DOHH2 (cell line): ENCODE data around the gene GBX2.

Source experiments
- H3F3A ChIP-seq: fragments of 200-600 bp; sonication (generic), shearing (Covaris generic); 2 replicates; pipeline ENCODE4 v1.6.0; 2016; ENCODE audit warnings: antibody characterized with exemption, mild to moderate bottlenecking; ENCODE audit not compliant: control insufficient read depth, insufficient read depth
- H3K27ac ChIP-seq: fragments of 200-600 bp; sonication (generic); 2 replicates; pipeline ENCODE4 v1.5.1; 2014; ENCODE audit warnings: low read depth, mild to moderate bottlenecking, low read length, moderate library complexity
- H3K27me3 ChIP-seq: fragments of 200-600 bp; sonication (generic); 2 replicates; pipeline ENCODE4 v1.6.1; 2014; ENCODE audit warnings: mild to moderate bottlenecking, low read length, mixed read lengths; ENCODE audit not compliant: control insufficient read depth
- H3K36me3 ChIP-seq: fragments of 200-600 bp; sonication (generic); 2 replicates; pipeline ENCODE4 v1.6.1; 2014; ENCODE audit warnings: mild to moderate bottlenecking, low read length, moderate library complexity, mixed read lengths; ENCODE audit not compliant: control insufficient read depth
- H3K4me1 ChIP-seq: fragments of 200-600 bp; sonication (generic); 2 replicates; pipeline ENCODE4 v1.6.1; 2014; ENCODE audit warnings: mild to moderate bottlenecking, low read length, mixed read lengths; ENCODE audit not compliant: control insufficient read depth
- H3K4me2 ChIP-seq: fragments of 200-600 bp; sonication (generic); 2 replicates; pipeline ENCODE4 v1.6.0; 2014; ENCODE audit warnings: mild to moderate bottlenecking, low read length, moderate library complexity
- H3K4me3 ChIP-seq: fragments of 200-600 bp; sonication (generic); 2 replicates; pipeline ENCODE4 v1.5.1; 2014; ENCODE audit warnings: mild to moderate bottlenecking, low read length, mixed read lengths
- H3K79me2 ChIP-seq: fragments of 200-600 bp; sonication (generic); 2 replicates; pipeline ENCODE4 v1.6.1; 2014; ENCODE audit warnings: mild to moderate bottlenecking, low read length, mixed read lengths; ENCODE audit not compliant: control insufficient read depth
- H3K9me2 ChIP-seq: fragments of 200-600 bp; sonication (generic); replicated peaks from 2 replicates; pipeline ENCODE4 v1.6.1; 2014; ENCODE audit warnings: mild to moderate bottlenecking, low read length, mixed read lengths; ENCODE audit not compliant: control insufficient read depth
- H3K9me3 ChIP-seq: fragments of 200-600 bp; sonication (generic); 2 replicates; pipeline ENCODE4 v1.6.1; 2014; ENCODE audit warnings: antibody characterized with exemption, low read length, mixed read lengths; ENCODE audit not compliant: control insufficient read depth, insufficient read depth
- H4K20me1 ChIP-seq: fragments of 200-600 bp; sonication (generic); 2 replicates; pipeline ENCODE4 v1.6.0; 2014; ENCODE audit warnings: low read depth, mild to moderate bottlenecking, antibody characterized with exemption, low read length, moderate library complexity; ENCODE audit not compliant: control insufficient read depth, insufficient read depth
- EZH2phosphoT487 ChIP-seq: fragments of 200-600 bp; sonication (generic); IDR thresholded peaks from 2 replicates; pipeline ENCODE4 v1.6.1; 2017; ENCODE audit warnings: borderline replicate concordance, mild to moderate bottlenecking, antibody characterized with exemption, low read length, moderate library complexity, mixed read lengths
- TF ChIP-seq, protein P1 (sequence below): fragments of 200-600 bp; sonication (generic); IDR thresholded peaks from one replicate; pipeline ENCODE4 v1.5.1; 2014; ENCODE audit warnings: antibody characterized with exemption, mild to moderate bottlenecking, low read depth, low read length; ENCODE audit not compliant: poor library complexity, severe bottlenecking

GBX2 gene

DNA sequence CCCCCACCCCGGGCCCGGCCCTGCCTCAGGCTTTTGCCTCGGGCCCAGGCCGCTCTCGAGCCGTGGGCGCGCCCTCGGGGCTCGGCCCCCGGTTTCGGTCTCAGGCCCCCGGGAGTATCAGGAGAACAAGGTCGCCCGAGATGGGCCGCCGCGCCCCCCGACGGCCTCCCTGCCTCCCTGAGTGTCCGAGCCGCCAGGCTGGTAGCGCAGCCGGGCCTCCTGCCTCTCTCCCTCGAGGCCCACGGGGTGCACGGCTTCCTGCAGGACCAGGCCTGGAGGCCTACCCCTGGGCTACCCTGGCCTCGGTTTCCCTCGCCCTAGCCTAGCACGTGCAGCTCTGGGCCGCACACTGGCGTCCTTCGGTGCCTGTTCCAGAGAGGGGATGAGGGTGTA, 8.4 kb downstream of the GBX2 start:
- Histone ChIP-seq H3F3A (no peaks in the 10 kb centered on the region), H3K9me3 (no peaks in the 10 kb centered on the region), H3K4me3 (no peak overlapping the region), H3K27me3 (no peaks in the 10 kb centered on the region), H3K79me2 (no peaks in the 10 kb centered on the region), H3K9me2 (no peaks in the 10 kb centered on the region), H3K4me2 (no peak overlapping the region), H3K36me3 (no peaks in the 10 kb centered on the region), H4K20me1 (no peaks in the 10 kb centered on the region), H3K4me1 (no peaks in the 10 kb centered on the region), H3K27ac (no peak overlapping the region)
- TF ChIP-seq, protein P1, sequence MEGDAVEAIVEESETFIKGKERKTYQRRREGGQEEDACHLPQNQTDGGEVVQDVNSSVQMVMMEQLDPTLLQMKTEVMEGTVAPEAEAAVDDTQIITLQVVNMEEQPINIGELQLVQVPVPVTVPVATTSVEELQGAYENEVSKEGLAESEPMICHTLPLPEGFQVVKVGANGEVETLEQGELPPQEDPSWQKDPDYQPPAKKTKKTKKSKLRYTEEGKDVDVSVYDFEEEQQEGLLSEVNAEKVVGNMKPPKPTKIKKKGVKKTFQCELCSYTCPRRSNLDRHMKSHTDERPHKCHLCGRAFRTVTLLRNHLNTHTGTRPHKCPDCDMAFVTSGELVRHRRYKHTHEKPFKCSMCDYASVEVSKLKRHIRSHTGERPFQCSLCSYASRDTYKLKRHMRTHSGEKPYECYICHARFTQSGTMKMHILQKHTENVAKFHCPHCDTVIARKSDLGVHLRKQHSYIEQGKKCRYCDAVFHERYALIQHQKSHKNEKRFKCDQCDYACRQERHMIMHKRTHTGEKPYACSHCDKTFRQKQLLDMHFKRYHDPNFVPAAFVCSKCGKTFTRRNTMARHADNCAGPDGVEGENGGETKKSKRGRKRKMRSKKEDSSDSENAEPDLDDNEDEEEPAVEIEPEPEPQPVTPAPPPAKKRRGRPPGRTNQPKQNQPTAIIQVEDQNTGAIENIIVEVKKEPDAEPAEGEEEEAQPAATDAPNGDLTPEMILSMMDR = no peak
- no peak for TF ChIP-seq EZH2phosphoT487

DNA sequence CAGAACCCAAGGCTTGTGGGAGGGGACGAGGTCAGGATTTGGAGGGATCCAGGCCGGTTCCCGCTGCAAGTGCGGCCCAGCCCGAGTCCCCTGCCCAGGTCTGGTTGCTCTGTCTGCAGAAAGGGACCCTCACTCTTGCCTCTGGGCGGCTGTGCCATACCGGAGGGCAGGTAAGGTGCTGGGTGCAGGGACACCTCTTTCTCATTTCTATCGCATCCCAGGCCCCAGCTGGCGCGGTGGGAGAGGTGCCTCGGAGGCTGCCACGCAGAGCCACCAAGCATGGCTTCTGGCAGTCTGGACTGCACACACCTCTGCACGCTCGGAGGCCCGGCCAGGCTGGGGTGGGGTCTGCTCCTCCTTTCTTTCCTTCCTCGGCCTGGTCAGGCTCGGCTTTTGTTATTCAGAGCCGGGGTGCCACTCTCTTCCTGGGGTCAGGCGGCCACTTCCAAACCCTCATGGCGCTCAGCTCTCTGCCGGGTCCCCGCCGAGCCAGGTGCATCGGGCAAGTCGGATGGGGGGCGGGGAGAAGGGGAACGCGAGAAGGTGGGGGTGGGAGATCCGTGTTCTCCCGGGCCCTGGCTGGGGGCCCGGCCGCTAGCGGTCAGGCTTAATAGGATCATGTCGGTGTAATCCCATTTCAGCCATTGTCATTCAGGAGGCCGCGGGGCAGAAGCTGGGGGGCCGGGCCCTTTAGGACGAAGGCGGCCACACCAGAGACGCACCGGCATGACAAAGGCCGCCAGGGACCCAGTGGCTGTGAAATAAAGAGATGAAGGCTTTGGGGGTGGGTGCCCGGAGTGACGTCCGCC, 9.0 kb downstream of the GBX2 start:
- H3K27ac ChIP-seq = no peak overlapping the region

DNA sequence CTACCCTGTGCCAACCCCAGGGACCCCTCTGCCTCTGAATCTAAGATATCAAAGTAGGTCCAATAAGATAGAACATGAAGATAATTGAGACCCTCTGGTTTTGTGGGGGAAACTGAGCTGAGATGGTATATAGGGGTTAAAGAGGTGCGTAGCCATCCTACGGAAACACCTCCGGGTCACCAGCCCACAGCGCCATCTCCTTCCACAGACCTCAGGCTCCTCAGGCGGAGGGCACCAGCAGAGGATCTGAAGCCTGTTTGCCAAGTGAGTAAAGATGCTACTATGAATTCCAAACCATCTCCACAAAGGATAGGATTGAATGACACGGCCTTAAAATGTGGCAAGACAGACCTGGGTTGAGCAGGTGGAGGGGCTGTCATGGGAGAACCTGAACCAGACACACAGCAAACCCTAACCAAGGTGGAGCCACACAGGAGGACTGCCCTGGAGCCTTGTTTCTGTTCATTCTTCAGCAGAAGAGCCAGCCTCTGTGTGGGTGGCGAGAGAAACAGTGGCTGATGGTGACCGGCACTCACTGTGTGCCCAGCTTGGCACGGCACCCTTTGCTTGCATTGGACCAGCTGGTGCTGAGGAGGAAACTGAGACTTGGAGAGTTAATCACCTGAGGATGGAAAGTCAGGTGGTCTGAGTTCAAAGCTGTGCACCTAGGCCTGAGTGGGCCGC, 10.2 kb downstream of the GBX2 start:
- Histone ChIP-seq H3K4me1 (no peaks in the 10 kb centered on the region), H3F3A (no peaks in the 10 kb centered on the region), H4K20me1 (no peaks in the 10 kb centered on the region), H3K9me3 (no peaks in the 10 kb centered on the region; the same call in 1 of the 2 replicates), H3K9me2 (no peaks in the 10 kb centered on the region), H3K4me3 (no peak overlapping the region), H3K4me2 (no peak overlapping the region), H3K27me3 (no peaks in the 10 kb centered on the region), H3K27ac (no peak overlapping the region), H3K36me3 (no peaks in the 10 kb centered on the region), H3K79me2 (no peaks in the 10 kb centered on the region)
- TF ChIP-seq EZH2phosphoT487 = no peak

More for the DNA sequence above, 9.0 kb downstream of the GBX2 start:
- Histone ChIP-seq H3K36me3 (no peaks in the 10 kb centered on the region), H3K9me3 (no peaks in the 10 kb centered on the region), H4K20me1 (no peaks in the 10 kb centered on the region), H3K4me2 (no peak overlapping the region), H3K27me3 (no peaks in the 10 kb centered on the region), H3K9me2 (no peaks in the 10 kb centered on the region), H3F3A (no peaks in the 10 kb centered on the region), H3K79me2 (no peaks in the 10 kb centered on the region), H3K4me3 (no peak overlapping the region), H3K4me1 (no peaks in the 10 kb centered on the region)
- no peak for TF ChIP-seq EZH2phosphoT487
- TF ChIP-seq, protein P1 = no peak

DNA sequence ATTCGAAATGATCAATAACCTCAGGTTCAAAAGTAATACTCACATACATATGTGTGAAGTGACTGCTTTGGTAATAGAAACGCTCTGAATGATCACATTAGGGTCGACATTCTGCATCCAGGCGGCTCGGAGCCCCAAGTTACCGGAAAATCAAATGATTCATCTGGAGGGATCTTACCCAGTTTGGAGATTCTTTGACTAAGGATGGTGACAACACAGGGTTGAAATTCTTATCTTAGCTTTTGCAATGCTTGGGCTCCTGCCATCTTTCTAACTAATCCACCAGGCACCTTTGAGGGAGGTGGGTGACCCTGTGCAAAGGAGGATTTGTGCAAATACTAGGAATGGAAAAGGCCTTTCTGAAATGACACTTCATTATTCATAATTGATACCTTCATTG, 10.8 kb downstream of the GBX2 start:
- H3K27me3 ChIP-seq = no peaks in the 10 kb centered on the region
- H3K36me3 ChIP-seq = no peaks in the 10 kb centered on the region
- TF ChIP-seq EZH2phosphoT487 = no peak
- TF ChIP-seq, protein P1 = no peak

More for the DNA sequence above, 10.8 kb downstream of the GBX2 start:
- no peak overlapping the region for H3K27ac ChIP-seq
- H3F3A ChIP-seq = no peaks in the 10 kb centered on the region
- H3K9me2 ChIP-seq = no peaks in the 10 kb centered on the region
- no peak overlapping the region for H3K4me2 ChIP-seq
- no peaks in the 10 kb centered on the region; the same call in 1 of the 2 replicates for H3K9me3 ChIP-seq
- no peaks in the 10 kb centered on the region for H4K20me1 ChIP-seq
- H3K4me1 ChIP-seq = no peaks in the 10 kb centered on the region
- no peak overlapping the region for H3K4me3 ChIP-seq
- H3K79me2 ChIP-seq = no peaks in the 10 kb centered on the region
